ENCODE measurements around the gene ADGRG3. TPM values are rescaled to one million over a fixed set of nuclear protein-coding genes. Genes with fewer than 3 reads are reported as not detected.

ADGRG3 gene
- total and polyA plus RNA-seq, 2 of the 8 experiments (the other 6 are each of a cell fraction or from before 2014, with no cell fraction given) = 0.28 to 0.98 TPM

GRCh38 chr16:57687363-57687929 lies 19.3 kb downstream of the ADGRG3 start:
- POLR2A ChIA-PET (ENCODE audit: partially characterized antibody) = no interaction called here
- WGBS, 2 experiments (ENCODE audit: extremely low coverage in 1 of 2, insufficient coverage in 1 of 2, insufficient read length in 1 of 2, insufficient replicate concordance in 2 of 2, low coverage in 1 of 2, low lambda C conversion rate in 2 of 2, missing lambda C conversion rate in 1 of 2) = 91% methylated on average over 3 of the region's 3 CpGs; no CpG with 5 or more reads in 1 of the 2 experiments

More at GRCh38 chr16:57687363-57687929, 19.3 kb downstream of the ADGRG3 start:
- no peak overlapping the region for H2AFZ ChIP-seq (ENCODE audit: low read length)
- H3K27ac ChIP-seq (ENCODE audit: low read depth, low read length) = no peak overlapping the region
- no peak overlapping the region for H2BK20ac ChIP-seq (ENCODE audit: low read length)
- no peaks in the 10 kb centered on the region for H3K23me2 ChIP-seq (ENCODE audit: low read depth, low read length)
- CTCF ChIA-PET (ENCODE audit: partially characterized antibody) = interaction anchor here (0.7 to 1.4 kb wide), 3 partner anchors 38 to 213 kb away, joined by 3 read pairs; no protein-coding TSS in a partner anchor
- peaks cover 0 to 7% (median under 1%) of the 10 kb centered on the region in 4 experiments; a peak in 1 of 7 replicates for H3K4me1 ChIP-seq (replicated peaks in 1 of 4; ENCODE audit: control insufficient read depth in 3 of 4, insufficient read depth in 4 of 4, low read length in 3 of 4)
- no peak overlapping the region for H3K4me3 ChIP-seq (ENCODE audit: extremely low read depth in 1 of 4, insufficient read depth in 2 of 4, low read depth in 3 of 4, low read length in 4 of 4)
- no peak overlapping the region for H4K5ac ChIP-seq (ENCODE audit: insufficient read length, low read depth, low read length)
- H3K79me2 ChIP-seq (ENCODE audit: control insufficient read depth in 1 of 2, insufficient read depth in 2 of 2, low read length in 2 of 2) = no peaks in the 10 kb centered on the region
- H3K23ac ChIP-seq (ENCODE audit: insufficient read length) = no peak overlapping the region
- H3K36me3 ChIP-seq (ENCODE audit: control insufficient read depth in 2 of 4, insufficient read depth in 4 of 4, low read length in 3 of 4) = no peaks in the 10 kb centered on the region
- no peak overlapping the region for H4K91ac ChIP-seq (replicated peaks; ENCODE audit: insufficient read length, low read length)
- no peak overlapping the region for H3K4me2 ChIP-seq (ENCODE audit: insufficient read depth in 1 of 2, low read depth in 2 of 2, low read length in 2 of 2)
- DNase-seq (ENCODE audit: low read depth in 1 of 2, low spot score in 2 of 2) (no peak), FAIRE-seq (no peak)
- no peaks in the 10 kb centered on the region for H3K27me3 ChIP-seq (replicated peaks in 1 of 4; ENCODE audit: control insufficient read depth in 3 of 4, extremely low read depth in 1 of 4, insufficient read depth in 3 of 4, low read length in 3 of 4)
- H2AK5ac ChIP-seq (ENCODE audit: low read depth, low read length) = no peak overlapping the region
- no peak overlapping the region for H3K9ac ChIP-seq (replicated peaks in 1 of 4; ENCODE audit: extremely low read depth in 1 of 4, low read depth in 3 of 4, low read length in 3 of 4)
- no peaks in the 10 kb centered on the region for H3K9me3 ChIP-seq (ENCODE audit: insufficient read depth in 2 of 2, low read depth in 1 of 2, low read length in 1 of 2)
- H2BK120ac ChIP-seq (replicated peaks; ENCODE audit: low read depth, low read length) = no peak overlapping the region
- no peak overlapping the region for H3K14ac ChIP-seq (ENCODE audit: insufficient read length)
- H4K8ac ChIP-seq (ENCODE audit: extremely low read depth, insufficient read depth, low read length) = no peak overlapping the region
- no peak overlapping the region for H2BK15ac ChIP-seq (ENCODE audit: low read length)
- H3K4ac ChIP-seq (replicated peaks; ENCODE audit: insufficient read length, low read depth, low read length) = no peak overlapping the region
- no peaks in the 10 kb centered on the region for H4K20me1 ChIP-seq (replicated peaks in 1 of 2; ENCODE audit: control insufficient read depth in 1 of 2, insufficient read depth in 2 of 2, low read length in 2 of 2)
- H3K56ac ChIP-seq (replicated peaks; ENCODE audit: insufficient read length, low read depth, low read length) = no peak overlapping the region
- no peak overlapping the region for H2BK12ac ChIP-seq (ENCODE audit: low read depth, low read length)
- no peaks in the 10 kb centered on the region for H3K79me1 ChIP-seq (ENCODE audit: low read depth, low read length)
- H3K18ac ChIP-seq (ENCODE audit: extremely low read depth, low read length) = no peak overlapping the region
- H2BK5ac ChIP-seq (ENCODE audit: low read depth, low read length) = no peak overlapping the region
- TF ChIP-seq BRCA1 (IDR thresholded peaks at IDR 0.05; ENCODE audit: low read depth, low read length) (no peak), EZH2 (IDR thresholded peaks at IDR 0.05; ENCODE audit: low read depth, low read length, severe bottlenecking) (no peak), MAFK (IDR thresholded peaks at IDR 0.05; ENCODE audit: low read depth, low read length) (no peak)
